Bronchial epithelial cell (primary cell): Measurements from ENCODE around the gene RBM6. TPM values are rescaled to one million over a fixed set of nuclear protein-coding genes. Genes with fewer than 3 reads are reported as not detected.

Experiments used
- DNase-seq: peaks from one replicate; pipeline ENCODE4 v3.0.0-alpha.2; 2010; ENCODE audit warnings: low read depth
- FAIRE-seq: peaks from 2 replicates; lab custom pipeline; 2011; peaks lifted over from hg19 to GRCh38; lab: Jason Lieb, UNC
- H3K27me3 ChIP-seq: 2 replicates; pipeline ENCODE4 v1.5.1; 2011; ENCODE audit warnings: low read length; ENCODE audit not compliant: control insufficient read depth, insufficient read depth
- H3K36me3 ChIP-seq: 2 replicates; pipeline ENCODE4 v1.5.1; 2011; ENCODE audit warnings: low read length; ENCODE audit not compliant: control insufficient read depth, insufficient read depth
- H3K4me3 ChIP-seq: 2 replicates; pipeline ENCODE4 v1.5.1; 2011; ENCODE audit warnings: mild to moderate bottlenecking, low read depth, low read length, control low read depth
- total RNA-seq: library from RNA; depleted of rRNA; stranded (reverse); fragments of >200 nt; gene quantifications from 2 replicates; pipeline ENCODE4 v1.2.1, GENCODE V29; 2014
- TF ChIP-seq, protein P1 (sequence below): IDR thresholded peaks from 2 replicates; pipeline ENCODE4 v1.5.1; 2011; ENCODE audit warnings: mild to moderate bottlenecking, moderate library complexity, low read length, control low read depth, inconsistent platforms; ENCODE audit not compliant: insufficient read depth, severe bottlenecking

Gene RBM6, protein sequence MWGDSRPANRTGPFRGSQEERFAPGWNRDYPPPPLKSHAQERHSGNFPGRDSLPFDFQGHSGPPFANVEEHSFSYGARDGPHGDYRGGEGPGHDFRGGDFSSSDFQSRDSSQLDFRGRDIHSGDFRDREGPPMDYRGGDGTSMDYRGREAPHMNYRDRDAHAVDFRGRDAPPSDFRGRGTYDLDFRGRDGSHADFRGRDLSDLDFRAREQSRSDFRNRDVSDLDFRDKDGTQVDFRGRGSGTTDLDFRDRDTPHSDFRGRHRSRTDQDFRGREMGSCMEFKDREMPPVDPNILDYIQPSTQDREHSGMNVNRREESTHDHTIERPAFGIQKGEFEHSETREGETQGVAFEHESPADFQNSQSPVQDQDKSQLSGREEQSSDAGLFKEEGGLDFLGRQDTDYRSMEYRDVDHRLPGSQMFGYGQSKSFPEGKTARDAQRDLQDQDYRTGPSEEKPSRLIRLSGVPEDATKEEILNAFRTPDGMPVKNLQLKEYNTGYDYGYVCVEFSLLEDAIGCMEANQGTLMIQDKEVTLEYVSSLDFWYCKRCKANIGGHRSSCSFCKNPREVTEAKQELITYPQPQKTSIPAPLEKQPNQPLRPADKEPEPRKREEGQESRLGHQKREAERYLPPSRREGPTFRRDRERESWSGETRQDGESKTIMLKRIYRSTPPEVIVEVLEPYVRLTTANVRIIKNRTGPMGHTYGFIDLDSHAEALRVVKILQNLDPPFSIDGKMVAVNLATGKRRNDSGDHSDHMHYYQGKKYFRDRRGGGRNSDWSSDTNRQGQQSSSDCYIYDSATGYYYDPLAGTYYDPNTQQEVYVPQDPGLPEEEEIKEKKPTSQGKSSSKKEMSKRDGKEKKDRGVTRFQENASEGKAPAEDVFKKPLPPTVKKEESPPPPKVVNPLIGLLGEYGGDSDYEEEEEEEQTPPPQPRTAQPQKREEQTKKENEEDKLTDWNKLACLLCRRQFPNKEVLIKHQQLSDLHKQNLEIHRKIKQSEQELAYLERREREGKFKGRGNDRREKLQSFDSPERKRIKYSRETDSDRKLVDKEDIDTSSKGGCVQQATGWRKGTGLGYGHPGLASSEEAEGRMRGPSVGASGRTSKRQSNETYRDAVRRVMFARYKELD
- 35.5 and 42.2 TPM in 2 replicates for total RNA-seq

DNA sequence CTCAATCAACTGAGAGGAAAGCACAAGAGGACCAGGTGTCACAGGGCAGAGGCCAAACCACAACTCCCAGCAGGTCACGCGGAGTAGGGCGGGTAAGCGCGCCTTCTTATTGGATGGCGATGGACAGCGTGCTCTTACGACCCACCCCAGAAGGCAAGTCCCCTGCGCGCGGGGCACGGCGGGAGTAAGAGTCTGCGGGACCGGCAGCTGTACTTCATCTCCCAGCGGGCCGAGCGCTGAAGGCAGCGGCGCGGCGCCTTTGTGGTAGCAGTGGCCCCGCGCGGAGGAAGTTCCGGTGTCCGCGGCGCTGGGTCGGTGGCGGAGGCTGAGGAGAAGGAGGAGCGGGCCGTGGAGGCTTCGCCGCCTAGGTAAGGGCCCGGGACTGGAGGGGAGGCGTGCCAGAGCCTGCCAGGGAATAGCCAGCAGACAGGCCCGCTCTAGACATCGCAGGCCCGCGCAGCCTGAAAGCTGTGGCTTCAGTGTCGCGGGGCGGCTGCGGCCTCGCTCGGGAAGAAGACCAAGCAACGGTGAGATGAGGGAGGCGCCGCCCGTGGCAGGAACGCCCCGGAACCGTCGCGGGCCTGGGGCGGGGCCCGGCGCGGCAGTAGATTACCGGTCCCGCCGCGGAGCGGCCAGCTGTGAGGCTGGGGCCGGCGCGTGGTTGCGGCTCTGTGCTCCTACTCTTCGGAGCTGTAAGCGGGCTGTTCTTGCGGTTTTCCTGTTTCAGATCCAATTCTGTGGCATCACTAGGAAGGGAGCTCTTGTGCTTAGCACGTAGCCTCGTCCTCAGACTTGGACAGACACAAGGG, at the start of gene RBM6:
Gene RBM6 (plus strand): TSS at position 293 of the 809 bp plus-strand sequence. CDS start 22,492 bp downstream, outside the sequence.
- FAIRE-seq, result no peak
- peak; percentile 88 for DNase-seq
- no peaks in the 10 kb centered on the region for H3K36me3 ChIP-seq
- peak within 1 kb of the TSS; percentile 59 for H3K4me3 ChIP-seq
- TF ChIP-seq, protein P1, sequence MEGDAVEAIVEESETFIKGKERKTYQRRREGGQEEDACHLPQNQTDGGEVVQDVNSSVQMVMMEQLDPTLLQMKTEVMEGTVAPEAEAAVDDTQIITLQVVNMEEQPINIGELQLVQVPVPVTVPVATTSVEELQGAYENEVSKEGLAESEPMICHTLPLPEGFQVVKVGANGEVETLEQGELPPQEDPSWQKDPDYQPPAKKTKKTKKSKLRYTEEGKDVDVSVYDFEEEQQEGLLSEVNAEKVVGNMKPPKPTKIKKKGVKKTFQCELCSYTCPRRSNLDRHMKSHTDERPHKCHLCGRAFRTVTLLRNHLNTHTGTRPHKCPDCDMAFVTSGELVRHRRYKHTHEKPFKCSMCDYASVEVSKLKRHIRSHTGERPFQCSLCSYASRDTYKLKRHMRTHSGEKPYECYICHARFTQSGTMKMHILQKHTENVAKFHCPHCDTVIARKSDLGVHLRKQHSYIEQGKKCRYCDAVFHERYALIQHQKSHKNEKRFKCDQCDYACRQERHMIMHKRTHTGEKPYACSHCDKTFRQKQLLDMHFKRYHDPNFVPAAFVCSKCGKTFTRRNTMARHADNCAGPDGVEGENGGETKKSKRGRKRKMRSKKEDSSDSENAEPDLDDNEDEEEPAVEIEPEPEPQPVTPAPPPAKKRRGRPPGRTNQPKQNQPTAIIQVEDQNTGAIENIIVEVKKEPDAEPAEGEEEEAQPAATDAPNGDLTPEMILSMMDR, result no peak
- H3K27me3 ChIP-seq, result no peaks in the 10 kb centered on the region

DNA sequence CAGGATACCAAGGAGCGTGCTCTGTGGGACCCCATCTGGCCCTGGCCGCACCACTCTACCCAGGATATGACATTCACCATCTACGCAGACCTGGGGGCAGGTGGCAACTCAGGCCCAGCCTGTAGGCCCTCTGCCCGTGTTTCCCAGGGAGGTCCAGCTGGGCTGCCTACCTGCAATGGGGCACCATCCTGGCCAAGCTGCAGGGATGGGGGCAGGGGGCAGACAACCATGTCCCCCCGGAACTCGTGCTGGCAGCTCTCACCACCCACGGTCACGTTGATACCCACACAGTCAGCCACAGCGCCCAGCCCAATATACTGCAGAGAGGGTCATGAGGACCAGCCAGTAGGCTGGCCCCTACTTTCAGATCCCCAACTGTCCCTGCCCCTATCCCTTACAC, 44.2 kb upstream of the RBM6 start:
- DNase-seq (no peak), FAIRE-seq (no peak)
- Histone ChIP-seq H3K36me3 (peaks cover 44% of the 10 kb centered on the region), H3K27me3 (no peaks in the 10 kb centered on the region), H3K4me3 (no peak overlapping the region)
- TF ChIP-seq, protein P1, result no peak

DNA sequence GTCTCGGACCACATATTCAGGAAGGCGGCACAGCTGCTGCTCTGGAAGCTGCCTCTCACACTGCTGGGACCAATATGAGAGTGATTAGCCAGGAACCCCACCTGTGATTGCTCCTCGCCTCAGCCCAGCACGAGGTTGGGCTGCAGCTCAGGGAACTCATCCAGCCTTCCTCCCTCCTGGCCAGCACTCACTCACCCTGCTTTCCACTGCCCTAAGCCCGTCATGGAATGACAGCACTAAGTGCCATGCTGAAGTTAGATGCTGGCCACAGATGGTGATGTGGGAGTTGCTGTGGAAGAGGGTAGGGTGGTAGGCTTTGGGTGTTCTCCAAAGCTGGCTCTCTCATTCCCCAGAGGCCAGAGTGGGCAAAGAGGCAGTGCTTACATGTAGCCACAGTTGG, 43.6 kb upstream of the RBM6 start:
- peaks cover 39% of the 10 kb centered on the region for H3K36me3 ChIP-seq
- TF ChIP-seq, protein P1, result no peak

DNA sequence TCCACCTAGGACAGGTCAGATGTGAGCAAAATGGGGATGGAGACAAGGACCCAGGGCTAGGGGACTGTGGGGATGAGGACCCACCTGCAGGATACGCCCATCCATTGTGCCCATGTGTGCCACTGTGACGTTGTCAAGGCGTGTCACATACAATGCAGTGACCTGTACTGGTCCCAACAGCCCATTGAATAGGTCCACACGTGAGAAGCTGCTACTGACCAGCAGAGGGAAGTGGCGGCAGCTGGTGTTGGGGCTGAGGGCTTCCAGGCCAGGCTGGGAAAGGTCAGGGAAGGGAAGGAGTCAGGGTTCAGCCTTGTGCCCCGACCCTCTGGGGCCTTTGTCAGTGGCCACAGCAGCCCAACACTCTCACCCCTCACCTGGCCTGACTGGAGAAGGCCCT, 41.0 kb upstream of the RBM6 start:
- TF ChIP-seq, protein P1, result peak; percentile 4
- peaks cover 36% of the 10 kb centered on the region for H3K36me3 ChIP-seq
- H3K27me3 ChIP-seq, result no peaks in the 10 kb centered on the region
- no peak overlapping the region for H3K4me3 ChIP-seq
- peak; percentile 32 for FAIRE-seq
- DNase-seq, result no peak

More for the DNA sequence above, 43.6 kb upstream of the RBM6 start:
- H3K4me3 ChIP-seq, result no peak overlapping the region
- no peak for FAIRE-seq
- no peak for DNase-seq
- no peaks in the 10 kb centered on the region for H3K27me3 ChIP-seq

DNA sequence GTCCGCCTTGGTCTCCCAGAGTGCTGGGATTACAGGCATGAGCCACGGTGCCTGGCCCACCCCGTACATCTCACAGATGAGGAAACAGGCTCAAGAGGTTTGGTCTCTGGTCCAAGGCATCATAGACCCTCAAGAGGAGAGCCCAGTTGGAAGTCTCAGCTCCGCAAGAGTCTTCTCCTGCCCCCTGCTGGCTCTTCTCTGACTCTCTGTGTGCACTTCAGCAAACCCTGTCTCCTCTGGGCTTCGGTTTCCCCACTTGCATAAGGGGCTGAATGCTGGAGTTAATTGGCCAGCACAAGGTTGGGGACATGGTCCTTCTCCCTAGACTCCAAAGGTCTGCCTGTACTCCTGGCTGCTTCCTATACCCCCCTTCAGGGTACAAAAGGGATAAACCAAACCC, 40.1 kb upstream of the RBM6 start:
- DNase-seq (no peak), FAIRE-seq (no peak)
- peaks cover 34% of the 10 kb centered on the region for H3K36me3 ChIP-seq
- no peak overlapping the region for H3K4me3 ChIP-seq
- H3K27me3 ChIP-seq, result no peaks in the 10 kb centered on the region
- TF ChIP-seq, protein P1, result peak; percentile 9
